Islet of Langerhans (tissue), 1 donor: ENCODE results near the gene CDK2AP2.
"Not testable (repeated sequence)": the region's sequence is repeated elsewhere in the genome, so short reads cannot be mapped to it uniquely, and the experiment has no call there.

Experiments used
- FAIRE-seq: peaks from one replicate; lab custom pipeline; 2011; peaks lifted over from hg19 to GRCh38; lab: Jason Lieb, UNC

The CDK2AP2 gene

GRCh38 chr11:67507864-67508485 is at the start of gene CDK2AP2:
TSS of gene CDK2AP2 (minus strand) at chr11:67508162. CDS start at chr11:67508082, 80 bp downstream.
- no peak for FAIRE-seq

DNA sequence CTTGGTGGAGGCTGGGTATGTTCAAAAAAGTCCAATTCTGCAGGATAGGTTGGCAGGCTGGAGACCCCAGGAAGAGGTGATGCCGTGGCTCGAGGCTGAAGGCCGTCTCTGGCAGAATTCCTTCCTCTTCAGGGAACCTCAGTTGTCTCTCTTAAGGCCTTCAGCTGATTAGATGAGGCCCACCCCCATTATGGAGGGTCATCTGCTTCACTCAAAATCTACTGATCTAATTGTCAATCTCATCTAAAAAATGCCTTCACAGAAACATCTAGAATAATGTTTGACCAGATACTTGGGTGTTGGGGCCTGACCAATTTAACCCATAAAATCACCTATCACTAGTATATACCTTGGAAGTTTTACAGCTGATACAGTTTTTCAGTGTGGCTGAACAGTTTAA is 48.3 kb upstream of the CDK2AP2 start:
- no peak for FAIRE-seq

DNA sequence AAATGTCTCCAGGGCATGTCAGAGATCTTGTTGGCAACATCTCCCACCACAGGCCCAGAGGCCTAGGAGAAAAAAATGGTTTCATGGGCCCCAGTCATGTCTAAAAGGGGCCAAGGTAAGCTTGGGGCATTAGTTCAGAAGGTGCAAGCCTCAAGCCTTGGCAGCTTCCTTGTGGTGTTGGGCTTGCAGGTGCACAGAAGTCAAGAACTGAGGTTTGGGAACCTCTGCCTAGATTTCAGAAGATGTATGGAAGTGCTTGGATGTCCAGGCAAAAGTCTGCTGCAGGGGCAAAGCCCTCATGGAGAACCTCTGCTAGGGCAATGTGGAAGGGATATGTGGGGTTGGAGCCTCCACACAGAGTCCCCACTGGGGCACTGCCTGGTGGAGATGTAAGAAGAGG is 43.7 kb upstream of the CDK2AP2 start:
- not testable (repeated sequence) for FAIRE-seq

DNA sequence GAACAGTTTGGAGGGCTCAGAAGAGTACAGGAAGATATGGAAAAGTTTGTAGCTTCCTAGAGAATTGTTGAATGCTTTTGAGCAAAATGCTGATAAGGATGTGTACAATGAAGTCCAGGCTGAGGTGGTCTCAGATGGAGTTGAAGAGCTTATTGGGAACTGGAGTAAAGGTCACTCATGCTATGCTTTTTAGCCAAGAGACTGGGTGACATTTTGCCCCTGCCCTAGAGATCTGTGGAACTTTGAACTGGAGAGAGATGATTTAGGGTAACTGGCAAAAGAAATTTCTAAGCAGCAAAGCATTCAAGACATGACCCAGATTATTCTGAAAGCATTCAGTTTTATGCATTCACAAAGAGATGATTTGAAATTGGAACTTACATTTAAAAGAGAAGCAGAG is 43.2 kb upstream of the CDK2AP2 start:
- FAIRE-seq: no peak

DNA sequence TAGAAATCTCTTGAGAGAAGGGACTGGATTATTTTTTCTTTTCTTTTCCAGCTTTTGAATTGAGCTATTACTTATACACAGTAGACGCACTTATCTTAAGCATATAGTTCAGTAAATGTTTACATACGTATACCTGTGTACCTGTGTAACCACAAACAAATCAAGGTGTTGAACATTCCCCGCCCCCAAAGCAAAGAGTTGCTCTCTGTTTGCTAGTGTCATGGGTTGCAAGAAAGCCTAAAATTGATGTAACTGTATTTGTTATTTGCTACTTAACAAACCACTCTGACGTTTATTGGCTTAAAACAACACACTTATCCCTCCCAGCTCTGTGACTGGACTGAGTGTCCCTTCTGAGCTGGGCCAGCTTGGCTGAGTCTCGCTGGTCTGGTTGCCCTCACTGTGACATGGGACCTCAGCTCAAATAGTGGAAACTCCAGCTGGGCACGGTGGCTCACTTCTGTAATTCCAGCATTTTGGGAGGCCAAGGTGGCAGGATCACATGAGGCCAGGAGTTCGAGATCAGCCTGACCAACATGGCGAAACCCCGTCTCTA is 40.7 kb upstream of the CDK2AP2 start:
- FAIRE-seq: no peak

DNA sequence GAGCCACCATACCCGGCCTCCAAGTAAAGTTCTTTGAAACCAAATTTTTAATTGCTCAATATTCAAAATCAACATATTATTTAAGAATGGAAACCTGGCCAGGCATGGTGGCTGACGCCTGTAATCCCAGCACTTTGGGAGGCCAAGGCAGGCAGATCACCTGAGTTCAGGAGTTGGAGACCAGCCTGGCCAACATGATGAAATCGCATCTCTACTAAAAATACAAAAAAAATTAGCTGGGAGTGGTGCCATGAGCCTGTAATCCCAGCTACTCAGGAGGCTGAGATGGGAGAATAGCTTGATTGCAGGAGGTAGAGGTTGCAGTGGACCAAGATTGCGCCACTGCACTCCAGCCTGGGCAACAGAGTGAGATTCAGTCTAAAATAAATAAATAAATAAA is 40.1 kb upstream of the CDK2AP2 start:
- not testable (repeated sequence) for FAIRE-seq

DNA sequence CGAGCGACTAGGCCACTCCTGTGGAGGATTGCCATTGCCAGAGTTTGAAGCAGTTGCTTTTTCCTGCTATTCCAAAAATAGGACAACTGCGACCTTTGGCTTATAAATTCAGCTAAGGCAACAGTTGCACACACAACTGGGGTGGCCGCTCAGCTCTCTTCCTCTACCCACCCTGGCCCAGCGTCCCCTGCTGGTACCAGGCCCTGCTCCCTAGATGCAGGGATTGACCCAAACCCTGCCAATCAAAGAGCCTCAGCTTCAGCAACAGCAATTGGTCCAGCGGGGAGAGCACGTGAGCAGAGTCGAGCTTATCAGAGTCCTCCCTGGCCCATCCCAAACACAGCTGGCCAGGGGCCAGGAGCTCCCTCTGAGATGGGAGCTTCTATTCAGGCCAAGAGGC is 37.3 kb upstream of the CDK2AP2 start:
- FAIRE-seq: no peak

DNA sequence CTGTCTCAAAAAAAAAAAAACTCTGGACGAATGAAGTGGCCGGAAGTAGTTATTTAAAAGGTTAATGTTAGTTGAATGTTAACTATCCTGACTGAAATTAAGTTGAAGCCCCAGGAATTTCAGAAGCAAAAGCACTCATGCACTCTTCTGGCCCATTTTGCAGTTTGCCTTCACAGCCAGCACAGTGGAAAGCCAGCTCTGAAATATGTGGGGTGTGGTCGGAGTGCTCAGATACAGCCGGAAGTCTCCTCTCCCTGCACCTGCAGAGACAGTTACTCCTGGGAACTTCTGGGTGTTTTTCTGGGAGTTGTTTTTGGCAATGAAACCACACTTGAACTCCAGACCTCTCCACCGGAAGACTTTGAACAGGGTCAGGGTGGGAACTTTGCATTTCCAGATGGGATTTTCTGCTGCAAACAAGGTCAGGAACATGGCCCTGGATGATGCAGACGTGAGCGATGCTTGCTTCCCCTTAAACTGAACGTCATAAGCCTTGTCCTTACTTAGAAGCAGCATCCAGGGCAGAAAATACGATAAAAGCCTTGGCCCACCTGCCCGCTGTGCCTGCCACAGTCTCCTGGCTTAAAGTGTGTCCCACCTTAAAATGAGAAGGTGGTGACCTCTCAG is 36.8 kb upstream of the CDK2AP2 start:
- FAIRE-seq: no peak

DNA sequence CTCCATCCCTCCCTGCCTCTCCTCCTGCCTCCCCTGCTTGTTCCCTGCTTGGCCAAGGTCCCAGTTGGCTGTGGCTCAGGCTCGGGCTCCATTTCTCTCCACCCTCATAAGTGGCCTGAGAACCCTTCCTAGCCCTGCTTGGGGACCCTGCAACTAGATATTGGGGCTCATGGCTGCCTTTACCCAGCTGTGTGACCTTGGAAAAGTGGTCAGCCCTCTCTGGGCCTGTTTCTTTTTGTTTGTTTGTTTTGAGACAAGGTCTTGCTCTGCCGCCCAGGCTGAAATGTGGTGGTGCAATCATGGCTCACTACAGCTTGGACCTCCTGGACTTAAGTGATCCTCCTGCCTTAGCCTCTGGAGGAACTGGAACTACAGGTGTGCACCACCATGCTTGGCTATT is 35.6 kb upstream of the CDK2AP2 start:
- no peak for FAIRE-seq

GRCh38 chr11:67542971-67543370 is 35.0 kb upstream of the CDK2AP2 start:
- FAIRE-seq: no peak

DNA sequence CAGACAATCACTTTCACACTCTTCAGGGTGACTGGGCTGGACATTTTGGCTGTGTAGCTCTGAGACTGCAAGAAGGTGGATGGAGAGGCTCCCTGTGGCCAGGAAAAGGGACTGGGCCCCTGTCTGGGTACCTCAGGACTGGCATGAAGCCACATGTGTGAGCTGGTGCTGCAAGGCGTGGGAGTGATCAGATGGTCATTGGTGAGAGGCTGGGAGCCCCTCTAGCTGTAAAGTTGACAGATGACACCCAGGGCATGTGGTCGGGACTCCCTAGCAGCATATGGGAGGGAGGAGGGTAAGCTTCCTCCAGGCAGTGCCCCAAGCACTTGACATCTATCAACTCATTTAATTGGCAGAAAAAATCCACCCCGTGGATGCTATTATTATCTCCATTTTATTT is 34.2 kb upstream of the CDK2AP2 start:
- no peak for FAIRE-seq

- FAIRE-seq: no peak
These were observed 33.2 kb upstream of the CDK2AP2 start for GRCh38 chr11:67541198-67541597.

GRCh38 chr11:67539550-67539949 is 31.6 kb upstream of the CDK2AP2 start:
- FAIRE-seq: no peak

GRCh38 chr11:67538823-67539505 is 31.0 kb upstream of the CDK2AP2 start:
- no peak for FAIRE-seq

DNA sequence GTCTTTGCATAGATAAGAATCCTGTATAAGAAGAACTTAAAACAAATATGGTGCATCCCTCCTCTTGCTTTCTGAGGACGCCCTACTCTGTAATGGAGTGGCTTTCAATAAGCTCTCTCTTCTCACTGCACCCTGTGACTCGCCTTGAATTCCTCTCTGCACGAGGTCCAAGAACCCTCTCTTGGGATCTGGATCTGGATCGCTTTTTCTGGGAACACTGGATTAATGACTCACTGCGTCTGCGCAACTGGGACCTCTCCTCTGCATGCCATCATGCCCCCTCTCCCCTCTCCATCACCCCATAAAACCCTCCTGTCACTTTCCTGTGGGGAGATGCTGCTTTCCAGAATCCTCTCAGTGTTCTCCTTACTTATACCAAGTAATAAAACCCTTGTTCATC is 30.3 kb upstream of the CDK2AP2 start:
- FAIRE-seq: no peak

DNA sequence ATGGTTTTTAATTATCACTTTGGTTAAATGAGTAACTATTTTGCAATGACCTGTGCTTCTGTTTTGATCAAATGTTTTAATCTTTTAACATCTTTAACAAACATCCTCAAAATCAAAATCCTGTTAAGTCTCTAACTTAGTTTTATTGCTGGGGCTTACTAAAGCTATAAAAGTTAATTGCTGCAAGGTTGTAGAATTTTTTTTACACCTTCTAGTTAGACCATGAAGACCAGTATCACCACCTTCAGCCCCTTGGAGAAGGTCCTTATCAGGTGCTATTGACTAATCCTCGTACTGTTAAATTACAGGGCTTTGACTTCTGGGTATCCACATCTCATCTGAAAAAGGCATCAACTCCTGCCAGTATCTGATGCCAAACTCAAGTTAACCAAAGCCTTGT is 27.6 kb upstream of the CDK2AP2 start:
- no peak for FAIRE-seq

DNA sequence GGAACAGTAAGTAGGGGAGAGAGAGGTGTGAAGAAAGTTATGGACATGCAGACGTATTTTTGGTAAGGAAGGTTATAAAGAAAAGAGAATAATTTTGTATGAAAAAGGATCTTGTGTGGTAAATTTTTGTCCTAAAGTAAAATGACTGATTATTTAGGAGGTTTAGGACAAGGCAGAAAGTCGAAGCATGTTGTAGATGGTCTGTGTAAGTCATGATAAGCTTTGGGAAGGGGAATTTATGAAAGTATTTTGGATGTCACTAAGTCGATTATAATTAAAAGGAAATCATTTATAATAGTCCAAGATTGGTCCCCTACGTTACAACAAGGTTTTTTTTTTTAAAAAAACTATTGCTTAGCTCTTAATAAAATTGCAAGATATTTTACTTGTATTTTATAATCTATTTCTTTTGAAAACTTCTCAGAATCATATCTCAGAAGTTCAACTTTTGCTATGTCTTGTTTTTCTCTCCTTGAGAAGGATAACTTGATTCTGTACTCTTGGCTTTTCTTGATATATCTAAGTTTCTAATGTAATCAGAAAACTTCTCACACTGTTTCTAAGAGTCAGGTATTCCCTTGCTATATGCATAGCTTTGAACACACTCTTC is 26.2 kb upstream of the CDK2AP2 start:
- FAIRE-seq: no peak

- no peak for FAIRE-seq
These were observed 24.9 kb upstream of the CDK2AP2 start for GRCh38 chr11:67532889-67533288.

DNA sequence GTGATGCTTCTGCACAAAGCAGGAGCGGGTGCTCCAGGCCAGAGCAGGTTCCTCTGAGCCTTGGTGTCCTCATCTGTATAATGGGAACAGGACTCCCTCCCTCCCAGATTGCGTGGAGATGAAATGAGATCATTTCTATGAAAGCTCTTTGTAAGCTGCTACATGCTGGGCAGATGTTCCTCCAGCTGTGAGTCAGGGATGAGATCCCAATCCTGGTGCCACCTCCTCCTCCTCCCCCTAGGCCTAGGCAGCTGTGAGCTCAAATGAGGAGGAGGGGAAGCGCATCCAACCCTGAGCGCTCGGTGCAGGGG is 22.3 kb upstream of the CDK2AP2 start:
- FAIRE-seq: no peak

GRCh38 chr11:67528376-67528775 is 20.4 kb upstream of the CDK2AP2 start:
- no peak for FAIRE-seq

DNA sequence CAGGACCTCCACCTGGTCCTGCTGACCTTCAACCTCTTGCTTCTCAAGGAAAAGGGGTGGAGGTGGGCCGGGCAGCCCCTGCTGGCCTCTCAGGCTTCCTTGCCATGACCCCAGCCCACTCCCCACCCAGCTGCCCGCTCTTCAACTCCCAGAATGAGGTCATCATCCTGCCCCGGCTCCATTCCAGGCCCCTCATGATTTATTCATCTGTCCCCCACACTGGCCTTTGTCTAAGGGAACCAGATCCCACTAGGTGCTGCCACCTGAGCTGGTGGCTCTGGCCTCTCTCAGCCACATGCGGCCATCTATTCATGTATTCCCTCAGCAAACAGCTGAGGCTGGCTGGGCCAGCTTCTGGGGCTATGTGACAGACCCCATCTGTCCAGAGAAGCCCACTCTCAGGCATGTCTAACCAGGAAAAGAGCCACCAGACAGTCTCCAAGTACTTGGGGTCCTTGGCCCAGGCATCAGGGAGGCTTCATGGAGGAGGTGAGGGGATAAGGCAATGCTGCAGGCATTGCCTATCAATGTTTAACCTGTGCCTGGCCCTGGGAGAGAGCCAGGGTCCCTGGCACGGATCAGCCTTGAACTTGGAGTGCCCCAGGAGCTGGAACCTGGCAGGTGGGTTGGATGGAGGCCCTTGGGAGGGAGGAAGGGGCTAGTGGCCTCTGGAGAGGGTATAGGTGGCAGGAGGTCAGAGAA is 17.5 kb upstream of the CDK2AP2 start:
- FAIRE-seq: no peak

GRCh38 chr11:67524480-67524808 is 16.5 kb upstream of the CDK2AP2 start:
- no peak for FAIRE-seq
